NCI-H1105 treated with DMSO at 0.1 percent for 48 hours (cell line): ENCODE measurements around the gene RAB3IL1.
"Not testable (repeated sequence)": the region's sequence is repeated elsewhere in the genome, so short reads cannot be mapped to it uniquely, and the experiment has no call there.

Experiments used
- DNase-seq: peaks from one replicate; lab custom pipeline; 2025; lab: John Stamatoyannopoulos, UW

Gene RAB3IL1

GRCh38 chr11:61953632-61954031, 36.3 kb upstream of the RAB3IL1 start:
- not testable (repeated sequence) for DNase-seq

- DNase-seq, result no peak
Measured at GRCh38 chr11:61952882-61953281, 35.5 kb upstream of the RAB3IL1 start.

GRCh38 chr11:61951484-61952135, 34.2 kb upstream of the RAB3IL1 start:
- DNase-seq, result no peak

GRCh38 chr11:61950035-61950547, 32.7 kb upstream of the RAB3IL1 start, which contains the start of gene BEST1:
Gene BEST1 (plus strand): TSS chr11:61950351. CDS start chr11:61951807, 1,456 bp downstream.
- no peak for DNase-seq

GRCh38 chr11:61949169-61950034, 32.0 kb upstream of the RAB3IL1 start:
- peak; percentile 77 for DNase-seq

GRCh38 chr11:61948505-61948904, 31.1 kb upstream of the RAB3IL1 start:
- no peak for DNase-seq

GRCh38 chr11:61947486-61948210, 30.3 kb upstream of the RAB3IL1 start:
- peak; percentile 76 for DNase-seq

GRCh38 chr11:61946894-61947293, 29.5 kb upstream of the RAB3IL1 start:
- no peak for DNase-seq

GRCh38 chr11:61945191-61945590, 27.8 kb upstream of the RAB3IL1 start:
- DNase-seq, result no peak

GRCh38 chr11:61940466-61940865, 23.1 kb upstream of the RAB3IL1 start:
- no peak for DNase-seq

GRCh38 chr11:61935861-61936260, 18.5 kb upstream of the RAB3IL1 start:
- no peak for DNase-seq

GRCh38 chr11:61930933-61931332, 13.6 kb upstream of the RAB3IL1 start:
- DNase-seq, result no peak

GRCh38 chr11:61928606-61929005, 11.2 kb upstream of the RAB3IL1 start:
- DNase-seq, result no peak

- DNase-seq, result no peak
Measured at GRCh38 chr11:61927501-61927900, 10.1 kb upstream of the RAB3IL1 start.

GRCh38 chr11:61926235-61926634, 8.9 kb upstream of the RAB3IL1 start:
- no peak for DNase-seq

GRCh38 chr11:61925736-61926135, 8.4 kb upstream of the RAB3IL1 start:
- DNase-seq, result no peak

- no peak for DNase-seq
Measured at GRCh38 chr11:61924064-61924455, 6.7 kb upstream of the RAB3IL1 start.

- no peak for DNase-seq
Measured at GRCh38 chr11:61923166-61924063, 6.0 kb upstream of the RAB3IL1 start.

GRCh38 chr11:61922539-61922938, 5.2 kb upstream of the RAB3IL1 start:
- no peak for DNase-seq

GRCh38 chr11:61921446-61921845, 4.1 kb upstream of the RAB3IL1 start:
- no peak for DNase-seq
